BE2C (cell line): Measurements from ENCODE around the gene NIT2.

Source experiments
- DNase-seq: peaks from one replicate; pipeline ENCODE4 v3.0.0-alpha.2; 2020
- H3K27me3 ChIP-seq: fragments of 250-450 bp; sonication (Bioruptor Pico); 2 replicates; pipeline ENCODE4 v1.5.1; 2020; ENCODE audit warnings: mild to moderate bottlenecking
- H3K36me3 ChIP-seq: fragments of 250-450 bp; sonication (Bioruptor Pico); 2 replicates; pipeline ENCODE4 v1.5.1; 2020; ENCODE audit warnings: mild to moderate bottlenecking
- H3K4me1 ChIP-seq: fragments of 250-450 bp; sonication (Bioruptor Pico); 2 replicates; pipeline ENCODE4 v1.5.1; 2020
- H3K4me3 ChIP-seq: 2 replicates; pipeline ENCODE4 v1.5.1; 2011; ENCODE audit warnings: low read depth, low read length
- H3K9me3 ChIP-seq: fragments of 250-450 bp; sonication (Bioruptor Pico); 2 replicates; pipeline ENCODE4 v1.5.1; 2020
- CTCF ChIP-seq: IDR thresholded peaks from 2 replicates; pipeline ENCODE4 v1.5.1; 2012; ENCODE audit warnings: mild to moderate bottlenecking, low read depth, low read length

NIT2 gene

GRCh38 chr3:100401674-100402041 lies 67.1 kb downstream of the NIT2 start:
- no peak for TF ChIP-seq CTCF
- H3K9me3 ChIP-seq = no peaks in the 10 kb centered on the region
- H3K4me1 ChIP-seq = peaks cover 7% of the 10 kb centered on the region
- no peaks in the 10 kb centered on the region for H3K27me3 ChIP-seq
- no peaks in the 10 kb centered on the region; the same call in none of the 2 replicates for H3K36me3 ChIP-seq
- DNase-seq = peak; percentile 59
- H3K4me3 ChIP-seq = peak overlapping the region; percentile 95

GRCh38 chr3:100402256-100402655 lies 67.7 kb downstream of the NIT2 start:
- H3K36me3 ChIP-seq = no peaks in the 10 kb centered on the region; the same call in none of the 2 replicates
- H3K9me3 ChIP-seq = no peaks in the 10 kb centered on the region
- H3K4me1 ChIP-seq = peaks cover 7% of the 10 kb centered on the region
- no peaks in the 10 kb centered on the region for H3K27me3 ChIP-seq
- peak overlapping the region; percentile 95 for H3K4me3 ChIP-seq
- no peak for TF ChIP-seq CTCF
- DNase-seq = no peak

GRCh38 chr3:100402891-100403290 lies 68.3 kb downstream of the NIT2 start:
- Histone ChIP-seq H3K9me3 (no peaks in the 10 kb centered on the region), H3K4me3 (peak overlapping the region; percentile 95), H3K4me1 (peaks cover 7% of the 10 kb centered on the region), H3K36me3 (no peaks in the 10 kb centered on the region; the same call in none of the 2 replicates), H3K27me3 (no peaks in the 10 kb centered on the region)
- no peak for DNase-seq
- TF ChIP-seq CTCF = no peak

GRCh38 chr3:100403362-100404249 lies 69.0 kb downstream of the NIT2 start:
- H3K36me3 ChIP-seq = no peaks in the 10 kb centered on the region; the same call in none of the 2 replicates
- no peaks in the 10 kb centered on the region for H3K9me3 ChIP-seq
- H3K27me3 ChIP-seq = no peaks in the 10 kb centered on the region
- H3K4me3 ChIP-seq = peak overlapping the region; percentile 95
- H3K4me1 ChIP-seq = peaks cover 7% of the 10 kb centered on the region
- DNase-seq = peak; percentile 34
- TF ChIP-seq CTCF = peak; percentile 27; the same call in 1 of the 2 replicates

- Histone ChIP-seq H3K27me3 (no peaks in the 10 kb centered on the region), H3K9me3 (no peaks in the 10 kb centered on the region), H3K36me3 (no peaks in the 10 kb centered on the region; the same call in 1 of the 2 replicates), H3K4me3 (no peak overlapping the region), H3K4me1 (peaks cover 7% of the 10 kb centered on the region)
- TF ChIP-seq CTCF = no peak
- no peak for DNase-seq
These were observed 69.6 kb downstream of the NIT2 start for GRCh38 chr3:100404250-100404548.

- peaks cover 7% of the 10 kb centered on the region for H3K4me1 ChIP-seq
- no peaks in the 10 kb centered on the region for H3K27me3 ChIP-seq
- TF ChIP-seq CTCF = no peak
- no peak overlapping the region for H3K4me3 ChIP-seq
- no peak for DNase-seq
- no peaks in the 10 kb centered on the region for H3K9me3 ChIP-seq
- H3K36me3 ChIP-seq = no peaks in the 10 kb centered on the region
These were observed 72.6 kb downstream of the NIT2 start for GRCh38 chr3:100407164-100407563.
